GM19025 (cell line): Measurements from ENCODE around the gene RNU5B-1.
"Not testable (repeated sequence)": the region's sequence is repeated elsewhere in the genome, so short reads cannot be mapped to it uniquely, and the experiment has no call there.

ENCODE experiments used
- ATAC-seq: cut with Tn5 transposase; IDR thresholded peaks from one replicate; pipeline ENCODE4 v1.9.1; 2021; ENCODE audit warnings: mild to moderate bottlenecking, low read depth, moderate library complexity; ENCODE audit not compliant: unreplicated experiment

RNU5B-1 gene

DNA sequence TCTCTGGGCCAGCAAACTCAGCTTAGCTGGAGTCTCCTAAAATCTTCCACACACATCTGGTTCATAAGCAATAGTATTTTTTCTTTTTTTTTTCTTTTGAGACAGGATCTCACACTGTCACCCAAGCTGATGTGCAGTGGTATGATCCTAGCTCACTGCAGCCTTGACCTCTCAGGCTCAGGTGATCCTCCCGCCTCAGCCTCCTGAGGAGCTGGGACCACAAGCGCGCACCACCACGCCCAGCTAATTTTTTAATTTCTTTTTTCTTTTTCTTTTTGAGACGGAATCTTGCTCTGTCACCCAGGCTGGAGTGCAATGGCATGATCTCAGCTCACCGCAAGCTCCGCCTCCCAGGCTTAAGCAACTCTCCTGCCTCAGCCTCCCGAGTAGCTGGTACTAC lies 34.3 kb downstream of the RNU5B-1 start:
- no peak for ATAC-seq

DNA sequence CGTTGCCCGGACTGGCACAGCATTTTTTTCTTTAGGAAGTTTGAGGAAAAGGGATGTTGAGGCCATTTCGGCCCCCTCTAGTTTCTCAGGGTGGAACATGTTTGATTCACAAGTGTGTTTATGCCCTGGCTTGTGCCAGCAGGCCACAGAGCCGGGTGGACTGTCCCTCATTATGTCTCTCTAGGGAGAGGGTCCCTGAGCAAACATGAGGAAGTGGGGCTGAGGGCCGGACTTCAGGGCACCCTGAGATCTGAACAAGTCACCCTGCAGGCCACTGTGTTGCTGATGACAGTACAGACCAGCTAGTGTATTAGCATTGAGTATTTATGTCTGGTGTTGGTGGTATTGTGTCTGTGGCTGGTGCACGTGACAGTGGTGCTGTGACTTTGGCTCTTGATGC lies 34.9 kb downstream of the RNU5B-1 start:
- ATAC-seq, result no peak

DNA sequence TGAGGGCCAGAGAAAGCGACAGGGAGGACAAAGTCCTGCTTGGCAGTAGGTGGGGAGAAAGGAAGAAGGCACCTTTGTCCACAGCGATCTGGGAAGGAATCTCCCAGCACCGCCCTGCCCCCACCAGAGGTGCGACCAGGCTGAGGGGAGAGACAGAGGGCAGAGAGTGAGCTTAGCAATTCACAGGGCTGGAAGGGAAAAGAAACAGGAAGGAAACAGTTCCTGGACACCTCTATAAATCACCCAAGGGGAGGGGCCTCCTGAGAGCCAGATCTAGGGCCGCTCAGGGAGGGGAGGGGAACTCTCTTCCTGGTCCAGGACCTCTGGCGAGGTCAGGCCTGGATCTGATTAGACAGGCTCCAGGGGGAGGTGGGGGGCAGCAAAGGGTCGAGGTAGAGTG lies 35.4 kb downstream of the RNU5B-1 start:
- no peak for ATAC-seq

DNA sequence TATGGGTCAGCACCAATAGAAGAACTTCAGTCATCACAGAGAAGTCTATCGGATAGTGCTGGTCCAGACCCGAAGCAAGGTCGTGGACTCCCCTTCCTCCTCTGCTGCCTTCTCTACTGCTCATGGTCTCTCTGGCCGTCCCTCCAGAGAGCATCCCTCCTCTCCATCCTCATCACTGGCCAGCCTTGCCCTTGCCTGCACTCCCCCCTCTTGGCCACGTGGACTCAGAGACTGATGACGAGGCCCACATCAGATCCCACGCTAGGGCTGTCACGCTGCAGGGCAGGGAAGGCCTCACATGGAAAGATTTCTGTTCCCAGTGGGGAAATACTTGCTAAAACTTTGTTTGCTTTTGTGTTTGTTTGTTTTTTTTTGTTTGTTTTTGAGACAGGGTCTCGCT lies 38.0 kb downstream of the RNU5B-1 start:
- no peak for ATAC-seq

DNA sequence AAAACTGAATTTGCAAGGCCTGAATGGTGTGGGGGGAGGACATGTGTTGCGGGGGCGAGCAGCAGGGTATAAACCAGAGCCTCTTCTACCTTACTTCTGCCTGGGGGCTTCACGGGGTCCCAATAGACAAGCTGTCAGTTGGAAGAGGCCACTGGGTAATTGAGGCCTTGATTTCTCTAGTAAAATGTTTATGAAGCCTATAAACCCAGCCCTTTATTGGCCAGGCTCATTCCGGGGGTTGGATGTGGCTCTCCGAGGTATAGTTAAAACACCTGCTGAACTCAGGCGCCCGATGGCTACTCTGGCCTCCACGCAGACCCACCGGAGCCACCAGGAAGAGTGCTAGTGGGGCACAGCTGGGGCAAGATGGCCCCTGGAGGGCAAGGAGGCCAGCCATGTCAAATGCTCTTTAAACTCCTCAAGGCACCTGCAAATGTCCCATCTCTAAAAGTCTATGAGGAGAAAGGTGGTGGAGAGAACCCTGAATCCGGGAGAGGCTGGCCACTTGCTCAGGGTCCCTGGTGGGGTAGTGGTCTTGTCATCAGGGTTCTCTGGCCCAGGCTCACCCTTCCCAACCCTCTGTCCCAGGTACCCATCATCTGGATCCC lies 39.0 kb downstream of the RNU5B-1 start:
- no peak for ATAC-seq

DNA sequence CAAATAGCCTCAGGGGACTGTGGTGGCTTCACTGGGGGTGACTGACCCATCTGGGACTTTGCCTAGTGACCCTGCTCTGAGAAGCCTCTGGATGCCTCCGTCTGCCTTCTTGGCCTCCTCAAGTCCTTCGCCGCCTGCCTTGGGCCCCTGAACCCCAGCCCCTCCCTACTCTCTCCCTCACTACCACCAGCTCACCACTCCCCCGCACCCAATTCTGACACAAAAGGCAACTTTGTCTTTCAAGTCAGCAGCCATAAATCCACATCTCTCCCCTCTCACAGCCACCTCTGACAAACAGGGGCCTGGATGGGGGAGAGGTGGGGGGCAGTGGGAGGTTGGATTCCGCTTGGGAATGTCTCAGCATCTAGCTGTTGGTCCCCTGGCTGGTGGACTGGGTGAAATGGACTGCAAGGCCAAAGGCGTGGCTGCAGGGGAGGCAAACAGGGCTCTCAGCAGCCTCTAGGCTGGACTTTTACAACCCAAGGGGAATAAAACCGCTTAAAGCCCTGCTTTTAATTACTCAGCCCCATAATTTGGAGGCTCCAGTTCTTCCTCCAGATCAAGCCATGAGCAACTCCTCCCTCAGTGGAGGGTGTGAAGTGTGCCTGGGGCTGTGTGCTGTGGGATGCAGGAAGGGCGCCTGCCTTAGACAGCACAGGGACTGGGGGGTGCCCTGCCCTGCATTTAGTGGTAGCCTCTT lies 39.9 kb downstream of the RNU5B-1 start:
- ATAC-seq, result no peak

DNA sequence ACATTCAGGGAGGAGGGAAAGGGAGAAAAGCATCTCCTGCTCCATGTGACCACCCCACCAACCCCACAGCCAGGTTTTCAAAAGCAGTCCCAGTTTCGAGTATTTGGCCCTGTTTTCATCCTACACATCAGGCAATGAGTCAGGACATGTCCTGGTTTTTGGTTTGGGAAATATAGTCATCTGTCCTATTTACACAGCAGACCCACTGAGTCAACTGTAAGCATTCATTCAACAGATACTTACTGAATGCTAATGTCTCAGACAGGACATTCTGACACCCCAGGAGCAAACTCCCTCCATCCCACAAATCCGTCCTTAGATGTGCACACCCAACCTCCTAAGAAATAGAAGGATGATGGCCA lies 40.4 kb downstream of the RNU5B-1 start:
- no peak for ATAC-seq

DNA sequence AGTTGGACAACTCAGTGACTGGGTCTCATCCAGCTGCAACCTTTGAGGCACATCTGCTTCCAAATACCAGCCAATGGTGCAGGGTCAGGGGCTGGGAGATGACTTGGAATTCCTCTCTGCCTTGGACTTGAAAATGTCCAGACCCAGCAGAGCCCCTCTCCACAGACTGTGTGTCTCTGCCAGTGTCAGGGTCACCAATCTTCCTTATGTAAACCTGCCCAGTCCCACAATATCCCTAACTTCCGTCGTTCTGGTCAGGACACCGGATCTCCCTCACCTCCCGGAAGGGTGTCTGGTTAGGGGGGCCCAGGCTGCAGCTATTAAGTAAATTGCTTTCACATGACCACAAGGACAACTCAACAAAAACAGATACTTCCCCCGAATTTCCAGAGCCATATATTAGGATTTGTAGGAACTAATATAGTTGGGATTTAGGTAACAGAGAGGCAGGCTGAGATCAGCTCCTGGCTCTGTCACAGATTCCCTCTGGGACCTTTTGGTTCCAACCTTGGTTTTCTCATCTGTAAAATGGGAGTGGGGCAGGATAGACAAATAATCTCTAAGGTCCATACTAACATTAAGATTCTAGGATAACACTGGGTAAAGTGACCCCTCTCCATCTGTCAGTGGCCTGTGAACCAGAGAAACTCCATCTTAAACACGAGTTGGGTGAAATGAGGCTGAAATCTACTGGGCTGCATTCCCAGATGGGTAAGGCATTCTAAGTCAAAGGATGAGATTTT lies 42.5 kb downstream of the RNU5B-1 start:
- ATAC-seq, result no peak

DNA sequence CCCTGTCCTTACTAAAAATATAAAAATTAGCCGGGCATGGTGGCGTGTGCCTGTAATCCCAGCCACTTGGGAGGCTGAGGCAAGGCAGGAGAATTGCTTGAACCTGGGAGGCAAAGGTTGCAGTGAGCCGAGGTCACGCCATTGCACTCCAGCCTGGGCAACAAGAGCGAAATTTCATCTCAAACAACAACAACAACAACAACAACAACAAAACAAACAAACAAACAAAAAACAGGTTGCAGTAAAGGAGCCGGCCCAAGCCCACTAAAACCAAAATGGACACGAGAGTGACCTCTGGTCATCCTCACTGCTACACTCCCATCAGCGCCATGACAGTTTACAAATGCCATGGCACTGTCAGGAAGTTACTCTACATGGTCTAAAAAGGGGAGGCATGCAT lies 43.3 kb downstream of the RNU5B-1 start:
- ATAC-seq, result not testable (repeated sequence)

DNA sequence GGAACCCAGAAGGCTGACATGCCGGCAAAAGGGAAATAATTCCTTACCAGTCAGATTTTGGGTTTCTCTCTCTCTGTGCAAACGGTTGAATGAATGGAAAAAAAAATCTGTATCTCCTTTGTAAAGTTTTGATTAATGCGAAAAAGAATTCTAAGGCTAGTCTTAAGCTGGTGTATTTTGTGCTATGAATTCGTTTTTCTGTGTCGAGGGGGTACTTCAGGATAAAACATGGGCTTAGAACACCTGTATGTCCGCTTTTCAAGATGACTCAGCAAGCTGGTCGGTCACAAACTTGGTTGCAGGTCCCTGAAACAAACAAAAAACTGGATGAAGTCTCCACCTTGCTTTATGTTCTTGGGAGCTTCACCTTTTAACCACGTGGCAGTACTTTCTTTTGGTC lies 44.9 kb downstream of the RNU5B-1 start:
- no peak for ATAC-seq

DNA sequence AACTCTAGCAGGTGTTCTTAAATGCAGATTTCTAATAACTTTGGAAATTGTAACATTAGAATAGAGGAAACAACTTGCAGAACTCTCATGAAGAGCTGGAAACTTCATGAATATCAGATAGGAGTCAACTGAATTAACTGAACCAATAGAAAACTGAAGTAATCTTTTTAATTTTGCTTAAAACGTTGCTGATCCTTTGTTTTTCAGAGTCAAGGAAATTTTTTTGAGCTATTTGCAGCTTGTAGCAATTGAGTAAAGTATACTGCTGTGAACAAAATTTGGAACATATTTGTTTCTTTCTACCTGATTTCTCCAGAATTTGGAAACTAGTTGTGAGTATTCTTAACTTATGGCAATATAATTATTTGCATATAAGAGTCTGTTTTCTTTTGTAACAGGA lies 47.5 kb downstream of the RNU5B-1 start:
- not testable (repeated sequence) for ATAC-seq
